ENCODE measurements around the gene FBLN1.

DNA sequence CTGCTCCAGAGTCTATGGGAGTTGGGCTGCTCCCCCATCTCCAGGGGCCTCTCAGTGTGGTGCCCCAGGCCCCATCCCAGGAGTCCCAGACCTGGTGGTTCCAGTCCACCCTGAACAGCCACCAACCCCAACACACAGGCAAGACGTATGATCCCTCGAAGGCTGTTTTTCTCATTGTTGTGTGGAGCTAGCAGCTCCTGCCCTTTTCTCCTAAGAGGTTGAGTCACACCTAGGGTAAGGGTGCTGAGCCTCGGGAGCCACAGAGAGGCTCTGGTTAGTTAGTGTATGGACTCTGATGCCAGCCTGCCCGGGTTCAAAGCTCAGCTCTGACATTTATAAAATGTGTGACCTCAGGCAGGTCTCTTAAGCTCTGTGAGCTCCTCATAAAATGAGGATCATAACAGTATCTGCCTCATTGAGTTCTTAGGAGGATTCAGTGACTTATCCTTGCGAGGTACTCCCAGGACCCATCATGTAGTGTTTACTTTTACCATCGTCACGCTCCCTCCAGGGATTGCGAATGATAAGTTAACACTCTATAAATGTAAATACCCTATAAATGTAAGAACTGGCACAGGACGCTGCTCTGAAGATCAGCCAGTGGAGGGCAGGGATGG lies 47.2 kb downstream of the FBLN1 start:
- TF ChIP-seq, protein P1, sequence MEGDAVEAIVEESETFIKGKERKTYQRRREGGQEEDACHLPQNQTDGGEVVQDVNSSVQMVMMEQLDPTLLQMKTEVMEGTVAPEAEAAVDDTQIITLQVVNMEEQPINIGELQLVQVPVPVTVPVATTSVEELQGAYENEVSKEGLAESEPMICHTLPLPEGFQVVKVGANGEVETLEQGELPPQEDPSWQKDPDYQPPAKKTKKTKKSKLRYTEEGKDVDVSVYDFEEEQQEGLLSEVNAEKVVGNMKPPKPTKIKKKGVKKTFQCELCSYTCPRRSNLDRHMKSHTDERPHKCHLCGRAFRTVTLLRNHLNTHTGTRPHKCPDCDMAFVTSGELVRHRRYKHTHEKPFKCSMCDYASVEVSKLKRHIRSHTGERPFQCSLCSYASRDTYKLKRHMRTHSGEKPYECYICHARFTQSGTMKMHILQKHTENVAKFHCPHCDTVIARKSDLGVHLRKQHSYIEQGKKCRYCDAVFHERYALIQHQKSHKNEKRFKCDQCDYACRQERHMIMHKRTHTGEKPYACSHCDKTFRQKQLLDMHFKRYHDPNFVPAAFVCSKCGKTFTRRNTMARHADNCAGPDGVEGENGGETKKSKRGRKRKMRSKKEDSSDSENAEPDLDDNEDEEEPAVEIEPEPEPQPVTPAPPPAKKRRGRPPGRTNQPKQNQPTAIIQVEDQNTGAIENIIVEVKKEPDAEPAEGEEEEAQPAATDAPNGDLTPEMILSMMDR (IDR thresholded peaks at IDR 0.05), result no peak
- no peak for TF ChIP-seq EP300 (IDR thresholded peaks at IDR 0.05)
- TF ChIP-seq POLR2A (IDR thresholded peaks at IDR 0.05), result no peak

All from stomach (tissue), 4 donors.